HCT116 (cell line): Measurements from ENCODE around the gene MEX3B. TPM values are rescaled to one million over a fixed set of nuclear protein-coding genes. Genes with fewer than 3 reads are reported as not detected.

Source experiments
- ATAC-seq: fragments of 200-7000 bp; cut with Tn5 transposase; 2 replicates; pipeline ENCODE4 v1.9.1; 2020; ENCODE audit warnings: mild to moderate bottlenecking, moderate library complexity
- BruUV-seq: library from RNA; stranded (reverse); fragments of 400-500 nt; replicated peaks from 2 replicates; lab custom pipeline; 2021; lab: Mats Ljungman, UMichigan
- CTCF ChIA-PET: fragments of 300-600 bp; sonication (Branson Sonifier 250); formaldehyde crosslinking; loops from one replicate; lab custom pipeline; 2021; ENCODE audit warnings: antibody characterized with exemption; lab: Charles Lee
- POLR2A ChIA-PET: fragments of 300-600, 350-600 bp; sonication (Branson Sonifier 250); formaldehyde crosslinking; loops from one replicate; lab custom pipeline; 2021; ENCODE audit warnings: antibody characterized with exemption; lab: Charles Lee
- RAD21 ChIA-PET, 2 experiments: fragments of 300-600 bp; sonication (Branson Sonifier 250); formaldehyde crosslinking; loops; one replicate each; lab custom pipeline; 2023; ENCODE audit warnings: low total read pairs in 2 of 2; ENCODE audit not compliant: uncharacterized antibody in 2 of 2, unreplicated experiment in 2 of 2, low non-redundant PET in 1 of 2; lab: Charles Lee
- DNase-seq: peaks from one replicate; pipeline ENCODE4 v3.0.0-alpha.2; 2010; ENCODE audit warnings: low read depth, low spot score
- H2AFZ ChIP-seq: fragments of 200-600 bp; shearing (Covaris generic), sonication (generic); 2 replicates; pipeline ENCODE4 v1.6.1; 2017; ENCODE audit warnings: low read depth, mixed run types, mixed read lengths, antibody characterized with exemption, low read length; ENCODE audit not compliant: poor library complexity, severe bottlenecking
- H3K27ac ChIP-seq: 2 replicates; pipeline ENCODE4 v1.5.1; 2012; ENCODE audit warnings: low read depth, low read length
- H3K27me3 ChIP-seq: fragments of 200-600 bp; sonication (generic); 2 replicates; pipeline ENCODE4 v1.6.1; 2016; ENCODE audit warnings: mixed run types, low read length, mixed read lengths; ENCODE audit not compliant: insufficient read depth
- H3K36me3 ChIP-seq, 2 experiments: fragments of 200-500 bp in 1 of 2; fragments of 200-600 bp in 1 of 2; sonication (Bioruptor generic) in 1 of 2; sonication (generic) in 1 of 2; 2 replicates each; pipeline versions ENCODE4 v1.5.1 to v1.6.1; 2014 to 2016; ENCODE audit warnings: low read length in 2 of 2, inconsistent platforms in 1 of 2, mixed read lengths in 1 of 2, mixed run types in 1 of 2; ENCODE audit not compliant: insufficient read depth in 2 of 2, control insufficient read depth in 1 of 2
- H3K4me1 ChIP-seq, 2 experiments: fragments of 200-600 bp in 1 of 2; sonication (generic) in 1 of 2; 2 replicates each; pipeline versions ENCODE4 v1.5.1 to v1.6.1; 2012 to 2017; ENCODE audit warnings: low read length in 2 of 2, inconsistent platforms in 1 of 2, mild to moderate bottlenecking in 1 of 2, mixed read lengths in 1 of 2, mixed run types in 1 of 2, moderate library complexity in 1 of 2; ENCODE audit not compliant: insufficient read depth in 2 of 2, control insufficient read depth in 1 of 2
- H3K4me2 ChIP-seq: fragments of 200-600 bp; sonication (generic); 2 replicates; pipeline ENCODE4 v1.6.1; 2017; ENCODE audit warnings: mixed run types, low read length, mixed read lengths
- H3K4me3 ChIP-seq, 2 experiments: fragments of 200-600 bp in 1 of 2; sonication (generic) in 1 of 2; replicated peaks in 1 of 2; 2 replicates each; pipeline ENCODE4 v1.5.1; 2011 to 2016; ENCODE audit warnings: low read length in 2 of 2, control low read depth in 1 of 2, low read depth in 1 of 2, mild to moderate bottlenecking in 1 of 2, mixed read lengths in 1 of 2, mixed run types in 1 of 2
- H3K79me2 ChIP-seq: fragments of 200-600 bp; sonication (generic); 2 replicates; pipeline ENCODE4 v1.6.1; 2017; ENCODE audit warnings: mild to moderate bottlenecking, mixed run types, low read length, moderate library complexity, mixed read lengths; ENCODE audit not compliant: insufficient read depth
- H3K9ac ChIP-seq: fragments of 200-600 bp; sonication (generic); 2 replicates; pipeline ENCODE4 v1.6.1; 2016; ENCODE audit warnings: low read length, mixed read lengths
- H3K9me2 ChIP-seq: fragments of 200-600 bp; sonication (generic), shearing (Covaris generic); 2 replicates; pipeline ENCODE4 v1.6.1; 2017; ENCODE audit warnings: mixed run types, mild to moderate bottlenecking, moderate library complexity; ENCODE audit not compliant: insufficient read depth
- H3K9me3 ChIP-seq, 2 experiments: fragments of 200-500 bp in 1 of 2; fragments of 200-600 bp in 1 of 2; sonication (Bioruptor generic) in 1 of 2; sonication (generic) in 1 of 2; 2 replicates each; pipeline ENCODE4 v1.6.1; 2014 to 2017; ENCODE audit warnings: low read length in 2 of 2, mixed read lengths in 2 of 2, inconsistent platforms in 1 of 2, low read depth in 1 of 2, mild to moderate bottlenecking in 1 of 2, mixed run types in 1 of 2, moderate library complexity in 1 of 2; ENCODE audit not compliant: control insufficient read depth in 1 of 2, insufficient read depth in 1 of 2
- H4K20me1 ChIP-seq: fragments of 200-600 bp; sonication (generic), shearing (Covaris generic); 2 replicates; pipeline ENCODE4 v1.6.1; 2017; ENCODE audit warnings: mixed run types, mild to moderate bottlenecking, moderate library complexity; ENCODE audit not compliant: insufficient read depth
- CBX3 ChIP-seq: IDR thresholded peaks from 2 replicates; pipeline ENCODE4 v1.6.1; 2012; ENCODE audit warnings: low read depth
- CEBPB ChIP-seq: IDR thresholded peaks from 2 replicates; pipeline ENCODE4 v1.6.1; 2012; ENCODE audit warnings: low read depth
- ELF1 ChIP-seq: IDR thresholded peaks from 2 replicates; pipeline ENCODE4 v1.6.1; 2012; ENCODE audit warnings: low read depth, borderline replicate concordance
- EZH2 ChIP-seq: fragments of 200-600 bp; sonication (generic); IDR thresholded peaks from 2 replicates; pipeline ENCODE4 v1.6.1; 2017; ENCODE audit warnings: antibody characterized with exemption, mixed run types
- EZH2phosphoT487 ChIP-seq: fragments of 200-600 bp; IDR thresholded peaks from 2 replicates; pipeline ENCODE4 v1.6.1; 2018; ENCODE audit warnings: antibody characterized with exemption, borderline replicate concordance
- MAX ChIP-seq: IDR thresholded peaks from 2 replicates; pipeline ENCODE4 v1.6.1; 2012
- POLR2A ChIP-seq: IDR thresholded peaks from 2 replicates; pipeline ENCODE4 v1.7.0; 2011; ENCODE audit warnings: borderline replicate concordance; ENCODE audit not compliant: insufficient read depth, insufficient read length; ENCODE audit errors: extremely low read depth
- POLR2AphosphoS5 ChIP-seq: IDR thresholded peaks from 2 replicates; pipeline ENCODE4 v1.6.1; 2011; ENCODE audit warnings: mild to moderate bottlenecking, low read depth, low read length, moderate library complexity
- RAD21 ChIP-seq: IDR thresholded peaks from 2 replicates; pipeline ENCODE4 v1.6.1; 2012; ENCODE audit warnings: low read depth, mild to moderate bottlenecking
- REST ChIP-seq: IDR thresholded peaks from 2 replicates; pipeline ENCODE4 v1.6.1; 2012; ENCODE audit warnings: low read depth
- SP1 ChIP-seq: IDR thresholded peaks from 2 replicates; pipeline ENCODE4 v1.6.1; 2012; ENCODE audit warnings: low read depth
- SRF ChIP-seq: IDR thresholded peaks from 2 replicates; pipeline ENCODE4 v1.6.1; 2012; ENCODE audit warnings: low read depth
- YY1 ChIP-seq: IDR thresholded peaks from 2 replicates; pipeline ENCODE4 v1.6.1; 2011; ENCODE audit warnings: low read length, low read depth, moderate library complexity, mild to moderate bottlenecking; ENCODE audit not compliant: insufficient replicate concordance; ENCODE audit errors: extremely low read depth
- ZFX ChIP-seq: fragments of 450-650 bp; IDR thresholded peaks from 2 replicates; pipeline ENCODE4 v1.6.1; 2017
- ZNF274 ChIP-seq: fragments of 200-500 bp; sonication (Bioruptor generic); IDR thresholded peaks from 2 replicates; pipeline ENCODE4 v1.6.1; 2014; ENCODE audit warnings: mild to moderate bottlenecking, low read depth, low read length, inconsistent platforms
- intact Hi-C: fragments of 100-400 bp; cut with micrococcal nuclease; formaldehyde crosslinking; loops from 2 replicates; pipeline ENCODE4 v1.10.0; 2022
- total RNA-seq: library from RNA; stranded (reverse); gene quantifications from one replicate; pipeline ENCODE4 v1.2.1, GENCODE V29; 2021; ENCODE audit not compliant: unreplicated experiment
- TF ChIP-seq, protein P1 (sequence below), 3 experiments: fragments of 200-600 bp in 1 of 3; sonication (generic) in 1 of 3; IDR thresholded peaks in 2 of 3; conservative IDR thresholded peaks in 1 of 3; 2 replicates each; pipeline ENCODE4 v1.5.1; 2012 to 2017; ENCODE audit warnings: low read depth in 2 of 3, low read length in 2 of 3, antibody characterized with exemption in 1 of 3, borderline replicate concordance in 1 of 3, control low read depth in 1 of 3, mild to moderate bottlenecking in 1 of 3, mixed read lengths in 1 of 3, mixed run types in 1 of 3, moderate library complexity in 1 of 3; ENCODE audit not compliant: insufficient read depth in 1 of 3
- TF ChIP-seq, protein P2 (sequence below): IDR thresholded peaks from 2 replicates; pipeline ENCODE4 v1.6.1; 2011; ENCODE audit warnings: mild to moderate bottlenecking, low read length, moderate library complexity; ENCODE audit not compliant: insufficient replicate concordance; ENCODE audit errors: extremely low read depth

MEX3B gene
- total RNA-seq, 1 experiment from 2014 or later, result 1.9 TPM

- BruUV-seq, result no TSS peak
- TF ChIP-seq, protein P1, sequence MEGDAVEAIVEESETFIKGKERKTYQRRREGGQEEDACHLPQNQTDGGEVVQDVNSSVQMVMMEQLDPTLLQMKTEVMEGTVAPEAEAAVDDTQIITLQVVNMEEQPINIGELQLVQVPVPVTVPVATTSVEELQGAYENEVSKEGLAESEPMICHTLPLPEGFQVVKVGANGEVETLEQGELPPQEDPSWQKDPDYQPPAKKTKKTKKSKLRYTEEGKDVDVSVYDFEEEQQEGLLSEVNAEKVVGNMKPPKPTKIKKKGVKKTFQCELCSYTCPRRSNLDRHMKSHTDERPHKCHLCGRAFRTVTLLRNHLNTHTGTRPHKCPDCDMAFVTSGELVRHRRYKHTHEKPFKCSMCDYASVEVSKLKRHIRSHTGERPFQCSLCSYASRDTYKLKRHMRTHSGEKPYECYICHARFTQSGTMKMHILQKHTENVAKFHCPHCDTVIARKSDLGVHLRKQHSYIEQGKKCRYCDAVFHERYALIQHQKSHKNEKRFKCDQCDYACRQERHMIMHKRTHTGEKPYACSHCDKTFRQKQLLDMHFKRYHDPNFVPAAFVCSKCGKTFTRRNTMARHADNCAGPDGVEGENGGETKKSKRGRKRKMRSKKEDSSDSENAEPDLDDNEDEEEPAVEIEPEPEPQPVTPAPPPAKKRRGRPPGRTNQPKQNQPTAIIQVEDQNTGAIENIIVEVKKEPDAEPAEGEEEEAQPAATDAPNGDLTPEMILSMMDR (IDR thresholded peaks at IDR 0.05 in 2 of 3, conservative IDR thresholded peaks at IDR 0.05 in 1 of 3; ENCODE audit: borderline replicate concordance in 1 of 3, insufficient read depth in 1 of 3, low read depth in 2 of 3, low read length in 2 of 3), result no peak
- TF ChIP-seq ZFX, result no peak
- no peak for TF ChIP-seq ZNF274
- no peak for TF ChIP-seq MAX
- no peak for TF ChIP-seq CEBPB
- no peak for TF ChIP-seq POLR2AphosphoS5
- no peak for TF ChIP-seq YY1
- no peak for TF ChIP-seq SRF
- no peak for TF ChIP-seq REST
- no peak for TF ChIP-seq EZH2
- TF ChIP-seq, protein P2, sequence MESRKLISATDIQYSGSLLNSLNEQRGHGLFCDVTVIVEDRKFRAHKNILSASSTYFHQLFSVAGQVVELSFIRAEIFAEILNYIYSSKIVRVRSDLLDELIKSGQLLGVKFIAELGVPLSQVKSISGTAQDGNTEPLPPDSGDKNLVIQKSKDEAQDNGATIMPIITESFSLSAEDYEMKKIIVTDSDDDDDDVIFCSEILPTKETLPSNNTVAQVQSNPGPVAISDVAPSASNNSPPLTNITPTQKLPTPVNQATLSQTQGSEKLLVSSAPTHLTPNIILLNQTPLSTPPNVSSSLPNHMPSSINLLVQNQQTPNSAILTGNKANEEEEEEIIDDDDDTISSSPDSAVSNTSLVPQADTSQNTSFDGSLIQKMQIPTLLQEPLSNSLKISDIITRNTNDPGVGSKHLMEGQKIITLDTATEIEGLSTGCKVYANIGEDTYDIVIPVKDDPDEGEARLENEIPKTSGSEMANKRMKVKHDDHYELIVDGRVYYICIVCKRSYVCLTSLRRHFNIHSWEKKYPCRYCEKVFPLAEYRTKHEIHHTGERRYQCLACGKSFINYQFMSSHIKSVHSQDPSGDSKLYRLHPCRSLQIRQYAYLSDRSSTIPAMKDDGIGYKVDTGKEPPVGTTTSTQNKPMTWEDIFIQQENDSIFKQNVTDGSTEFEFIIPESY, result no peak
- TF ChIP-seq POLR2A, result no peak
- no peak for TF ChIP-seq ELF1
- no peak for TF ChIP-seq SP1
- no peak for TF ChIP-seq RAD21
- no peak for TF ChIP-seq CBX3
- TF ChIP-seq EZH2phosphoT487, result no peak
- H3K4me3 ChIP-seq, result no peak overlapping the region
- ATAC-seq (no peak), DNase-seq (no peak)
- H3K4me2 ChIP-seq, result no peak overlapping the region
- H3K36me3 ChIP-seq, result no peaks in the 10 kb centered on the region
- intact Hi-C loops, result no loop called here
- no peak overlapping the region for H3K27ac ChIP-seq
- no peak overlapping the region for H3K9ac ChIP-seq
- H3K9me2 ChIP-seq, result no peaks in the 10 kb centered on the region
- H4K20me1 ChIP-seq, result no peaks in the 10 kb centered on the region
- no peaks in the 10 kb centered on the region for H3K27me3 ChIP-seq
- ChIA-PET POLR2A (no interaction called here), RAD21 (no interaction called here), CTCF (no interaction called here)
- H3K79me2 ChIP-seq, result no peaks in the 10 kb centered on the region
- H2AFZ ChIP-seq, result no peak overlapping the region
- peaks cover 0 to 6% of the 10 kb centered on the region in 2 experiments; a peak in 1 of 4 replicates for H3K9me3 ChIP-seq
- no peaks in the 10 kb centered on the region for H3K4me1 ChIP-seq
Measured at GRCh38 chr15:81992523-81992922, 53.3 kb downstream of the MEX3B start.
